NOMO-1 treated with dmso at 0.1 percent for 144 hours (cell line): ENCODE data around the gene MTFP1.
"Not testable (repeated sequence)": the region's sequence is repeated elsewhere in the genome, so short reads cannot be mapped to it uniquely, and the experiment has no call there.

Experiments
- DNase-seq: peaks from one replicate; lab custom pipeline; 2025; ENCODE audit not compliant: unreplicated experiment; lab: John Stamatoyannopoulos, UW

Gene MTFP1

GRCh38 chr22:30402028-30402765 is 23.4 kb upstream of the MTFP1 start:
- no peak for DNase-seq

- DNase-seq = not testable (repeated sequence)
These were observed 22.8 kb upstream of the MTFP1 start for GRCh38 chr22:30402766-30403104.

- no peak for DNase-seq
These were observed 21.3 kb upstream of the MTFP1 start for GRCh38 chr22:30404307-30404706.

GRCh38 chr22:30405731-30406130 is 19.8 kb upstream of the MTFP1 start:
- no peak for DNase-seq

- DNase-seq = no peak
These were observed 19.2 kb upstream of the MTFP1 start for GRCh38 chr22:30406400-30406799.

- DNase-seq = no peak
These were observed 17.0 kb upstream of the MTFP1 start for GRCh38 chr22:30408388-30409102.

- no peak for DNase-seq
These were observed 13.8 kb upstream of the MTFP1 start for GRCh38 chr22:30411780-30412179.

- no peak for DNase-seq
These were observed 12.6 kb upstream of the MTFP1 start for GRCh38 chr22:30413001-30413400.

GRCh38 chr22:30413745-30414524 is 11.6 kb upstream of the MTFP1 start:
- no peak for DNase-seq

GRCh38 chr22:30414525-30415047 is 11.0 kb upstream of the MTFP1 start:
- no peak for DNase-seq

- no peak for DNase-seq
These were observed 9.2 kb upstream of the MTFP1 start for GRCh38 chr22:30416403-30416802.

GRCh38 chr22:30416837-30417236 is 8.7 kb upstream of the MTFP1 start:
- no peak for DNase-seq

GRCh38 chr22:30420347-30421125 is 5.0 kb upstream of the MTFP1 start:
- no peak for DNase-seq

- DNase-seq = no peak
These were observed 3.7 kb upstream of the MTFP1 start for GRCh38 chr22:30421695-30422480.

- no peak for DNase-seq
These were observed 2.9 kb upstream of the MTFP1 start for GRCh38 chr22:30422481-30423300.

- DNase-seq = peak; percentile 55
These were observed 2.1 kb upstream of the MTFP1 start for GRCh38 chr22:30423301-30423958.

- peak; percentile 97 for DNase-seq
These were observed 1.5 kb upstream of the MTFP1 start for GRCh38 chr22:30423959-30424533.

GRCh38 chr22:30424534-30425326 is 838 bp upstream of the MTFP1 start:
- DNase-seq = no peak
